ENCODE measurements around the gene ANXA4. TPM values are rescaled to one million over a fixed set of nuclear protein-coding genes. Genes with fewer than 3 reads are reported as not detected.

The ANXA4 gene
- total and polyA plus RNA-seq, 2 of the 13 experiments (the other 11 are each of a cell fraction or from before 2014, with no cell fraction given): 155 to 168 TPM

DNA sequence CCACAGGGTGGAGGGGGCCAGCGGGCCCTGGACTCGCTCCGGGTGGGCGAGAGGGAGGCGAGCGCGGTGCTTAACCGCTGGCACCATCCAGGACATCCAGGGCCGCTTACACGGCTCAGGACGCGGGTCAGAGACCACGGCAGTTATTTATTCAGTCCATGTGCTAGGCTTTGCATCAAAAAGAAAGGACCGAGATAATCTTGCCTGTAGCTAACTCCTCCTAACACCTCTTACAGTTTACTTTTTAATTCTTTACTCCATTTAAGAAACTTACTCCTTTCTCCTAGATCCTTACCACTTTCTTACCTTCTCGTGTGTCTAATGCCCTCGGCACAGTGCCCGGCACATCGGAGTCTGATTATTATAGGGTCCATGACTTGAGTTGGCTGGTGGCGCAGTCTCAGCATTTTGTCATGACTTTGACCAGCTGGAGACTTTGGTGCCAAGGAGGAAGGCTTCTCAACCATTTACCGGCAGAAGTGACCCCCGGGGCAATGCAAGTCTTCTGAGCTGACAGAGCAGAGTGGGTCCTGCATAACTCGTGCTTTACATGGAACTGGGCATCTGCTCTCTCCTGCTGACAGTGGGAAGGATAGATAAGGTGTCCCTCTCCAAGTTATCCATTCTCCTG lies 503 bp downstream of the ANXA4 start (continued):
- TF ChIP-seq, protein P1, sequence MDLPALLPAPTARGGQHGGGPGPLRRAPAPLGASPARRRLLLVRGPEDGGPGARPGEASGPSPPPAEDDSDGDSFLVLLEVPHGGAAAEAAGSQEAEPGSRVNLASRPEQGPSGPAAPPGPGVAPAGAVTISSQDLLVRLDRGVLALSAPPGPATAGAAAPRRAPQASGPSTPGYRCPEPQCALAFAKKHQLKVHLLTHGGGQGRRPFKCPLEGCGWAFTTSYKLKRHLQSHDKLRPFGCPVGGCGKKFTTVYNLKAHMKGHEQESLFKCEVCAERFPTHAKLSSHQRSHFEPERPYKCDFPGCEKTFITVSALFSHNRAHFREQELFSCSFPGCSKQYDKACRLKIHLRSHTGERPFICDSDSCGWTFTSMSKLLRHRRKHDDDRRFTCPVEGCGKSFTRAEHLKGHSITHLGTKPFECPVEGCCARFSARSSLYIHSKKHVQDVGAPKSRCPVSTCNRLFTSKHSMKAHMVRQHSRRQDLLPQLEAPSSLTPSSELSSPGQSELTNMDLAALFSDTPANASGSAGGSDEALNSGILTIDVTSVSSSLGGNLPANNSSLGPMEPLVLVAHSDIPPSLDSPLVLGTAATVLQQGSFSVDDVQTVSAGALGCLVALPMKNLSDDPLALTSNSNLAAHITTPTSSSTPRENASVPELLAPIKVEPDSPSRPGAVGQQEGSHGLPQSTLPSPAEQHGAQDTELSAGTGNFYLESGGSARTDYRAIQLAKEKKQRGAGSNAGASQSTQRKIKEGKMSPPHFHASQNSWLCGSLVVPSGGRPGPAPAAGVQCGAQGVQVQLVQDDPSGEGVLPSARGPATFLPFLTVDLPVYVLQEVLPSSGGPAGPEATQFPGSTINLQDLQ (CRISPR knock-in tag; IDR thresholded peaks at IDR 0.05): 0 out of 2 replicates have a peak, but pooled peaks have one; percentile 63
- TF ChIP-seq ZNF670 (CRISPR knock-in tag; IDR thresholded peaks at IDR 0.05; ENCODE audit: borderline replicate concordance) (no peak), CENPX (CRISPR knock-in tag; IDR thresholded peaks at IDR 0.05) (no peak), FOXM1 (CRISPR knock-in tag; IDR thresholded peaks at IDR 0.05) (no peak), IKZF4 (CRISPR knock-in tag; IDR thresholded peaks at IDR 0.05; ENCODE audit: borderline replicate concordance, low read depth, not compliant biosample characterization) (peak; percentile 7), ZFP1 (CRISPR knock-in tag; IDR thresholded peaks at IDR 0.05) (no peak; the same call in 1 of the 2 replicates), ZNF782 (CRISPR knock-in tag; IDR thresholded peaks at IDR 0.05; ENCODE audit: borderline replicate concordance) (peak; percentile 13; the same call in 1 of the 2 replicates), ZNF205 (CRISPR knock-in tag; IDR thresholded peaks at IDR 0.05) (0 out of 2 replicates have a peak, but pooled peaks have one; percentile 0), FOXJ3 (CRISPR knock-in tag; IDR thresholded peaks at IDR 0.05; ENCODE audit: borderline replicate concordance) (no peak), MYC (CRISPR knock-in tag; IDR thresholded peaks at IDR 0.05; ENCODE audit: borderline replicate concordance) (no peak), MEIS2 (CRISPR knock-in tag; IDR thresholded peaks at IDR 0.05) (peak; percentile 4; the same call in 1 of the 2 replicates), HMG20B (CRISPR knock-in tag; conservative IDR thresholded peaks at IDR 0.05) (no peak), SIN3A (IDR thresholded peaks at IDR 0.05; ENCODE audit: borderline replicate concordance, low read depth, low read length) (peak; percentile 37; the same call in 1 of the 2 replicates), GTF2F1 (IDR thresholded peaks at IDR 0.05; ENCODE audit: low read length) (no peak), ZMYM2 (CRISPR knock-in tag; IDR thresholded peaks at IDR 0.05) (0 out of 2 replicates have a peak, but pooled peaks have one; percentile 33), POLR2AphosphoS2 (IDR thresholded peaks at IDR 0.05; ENCODE audit: low read depth, low read length) (no peak), REL (CRISPR knock-in tag; conservative IDR thresholded peaks at IDR 0.05) (0 out of 2 replicates have a peak, but pooled peaks have one; percentile 29)
- TF ChIP-seq, protein P2, sequence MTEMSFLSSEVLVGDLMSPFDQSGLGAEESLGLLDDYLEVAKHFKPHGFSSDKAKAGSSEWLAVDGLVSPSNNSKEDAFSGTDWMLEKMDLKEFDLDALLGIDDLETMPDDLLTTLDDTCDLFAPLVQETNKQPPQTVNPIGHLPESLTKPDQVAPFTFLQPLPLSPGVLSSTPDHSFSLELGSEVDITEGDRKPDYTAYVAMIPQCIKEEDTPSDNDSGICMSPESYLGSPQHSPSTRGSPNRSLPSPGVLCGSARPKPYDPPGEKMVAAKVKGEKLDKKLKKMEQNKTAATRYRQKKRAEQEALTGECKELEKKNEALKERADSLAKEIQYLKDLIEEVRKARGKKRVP (CRISPR knock-in tag; IDR thresholded peaks at IDR 0.05): no peak
- TF ChIP-seq, protein P3, sequence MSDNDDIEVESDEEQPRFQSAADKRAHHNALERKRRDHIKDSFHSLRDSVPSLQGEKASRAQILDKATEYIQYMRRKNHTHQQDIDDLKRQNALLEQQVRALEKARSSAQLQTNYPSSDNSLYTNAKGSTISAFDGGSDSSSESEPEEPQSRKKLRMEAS (IDR thresholded peaks at IDR 0.05): 0 out of 2 replicates have a peak, but pooled peaks have one; percentile 12
- TF ChIP-seq, protein P4, sequence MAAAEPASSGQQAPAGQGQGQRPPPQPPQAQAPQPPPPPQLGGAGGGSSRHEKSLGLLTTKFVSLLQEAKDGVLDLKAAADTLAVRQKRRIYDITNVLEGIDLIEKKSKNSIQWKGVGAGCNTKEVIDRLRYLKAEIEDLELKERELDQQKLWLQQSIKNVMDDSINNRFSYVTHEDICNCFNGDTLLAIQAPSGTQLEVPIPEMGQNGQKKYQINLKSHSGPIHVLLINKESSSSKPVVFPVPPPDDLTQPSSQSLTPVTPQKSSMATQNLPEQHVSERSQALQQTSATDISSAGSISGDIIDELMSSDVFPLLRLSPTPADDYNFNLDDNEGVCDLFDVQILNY (CRISPR knock-in tag; conservative IDR thresholded peaks at IDR 0.05): no peak
- TF ChIP-seq, protein P5, sequence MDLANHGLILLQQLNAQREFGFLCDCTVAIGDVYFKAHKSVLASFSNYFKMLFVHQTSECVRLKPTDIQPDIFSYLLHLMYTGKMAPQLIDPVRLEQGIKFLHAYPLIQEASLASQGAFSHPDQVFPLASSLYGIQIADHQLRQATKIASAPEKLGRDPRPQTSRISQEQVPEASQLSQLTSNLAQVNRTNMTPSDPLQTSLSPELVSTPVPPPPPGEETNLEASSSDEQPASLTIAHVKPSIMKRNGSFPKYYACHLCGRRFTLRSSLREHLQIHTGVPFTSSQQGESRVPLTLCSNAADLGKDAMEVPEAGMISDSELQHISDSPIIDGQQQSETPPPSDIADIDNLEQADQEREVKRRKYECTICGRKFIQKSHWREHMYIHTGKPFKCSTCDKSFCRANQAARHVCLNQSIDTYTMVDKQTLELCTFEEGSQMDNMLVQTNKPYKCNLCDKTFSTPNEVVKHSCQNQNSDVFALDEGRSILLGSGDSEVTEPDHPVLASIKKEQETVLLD (CRISPR knock-in tag; IDR thresholded peaks at IDR 0.05; ENCODE audit: low read depth): peak; percentile 11; the same call in 1 of the 2 replicates
- TF ChIP-seq, protein P6, sequence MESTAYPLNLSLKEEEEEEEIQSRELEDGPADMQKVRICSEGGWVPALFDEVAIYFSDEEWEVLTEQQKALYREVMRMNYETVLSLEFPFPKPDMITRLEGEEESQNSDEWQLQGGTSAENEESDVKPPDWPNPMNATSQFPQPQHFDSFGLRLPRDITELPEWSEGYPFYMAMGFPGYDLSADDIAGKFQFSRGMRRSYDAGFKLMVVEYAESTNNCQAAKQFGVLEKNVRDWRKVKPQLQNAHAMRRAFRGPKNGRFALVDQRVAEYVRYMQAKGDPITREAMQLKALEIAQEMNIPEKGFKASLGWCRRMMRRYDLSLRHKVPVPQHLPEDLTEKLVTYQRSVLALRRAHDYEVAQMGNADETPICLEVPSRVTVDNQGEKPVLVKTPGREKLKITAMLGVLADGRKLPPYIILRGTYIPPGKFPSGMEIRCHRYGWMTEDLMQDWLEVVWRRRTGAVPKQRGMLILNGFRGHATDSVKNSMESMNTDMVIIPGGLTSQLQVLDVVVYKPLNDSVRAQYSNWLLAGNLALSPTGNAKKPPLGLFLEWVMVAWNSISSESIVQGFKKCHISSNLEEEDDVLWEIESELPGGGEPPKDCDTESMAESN (CRISPR knock-in tag; conservative IDR thresholded peaks at IDR 0.05): no peak

All from HepG2 (cell line).